Measurements from ENCODE around the gene ESD.
A peak's percentile ranks its signal among the peaks of the same experiment; 100 is the strongest.
"Not testable (repeated sequence)": the region's sequence is repeated elsewhere in the genome, so short reads cannot be mapped to it uniquely, and the experiment has no call there.

The ESD gene

GRCh38 chr13:46796515-46797474 is at the start of gene ESD:
Gene ESD (minus strand): TSS chr13:46797161. CDS start chr13:46791413, 5,748 bp downstream.
- DNase-seq (ENCODE audit: low read depth), result peak; percentile 92

GRCh38 chr13:46846726-46847125 is 49.8 kb upstream of the ESD start:
- DNase-seq (ENCODE audit: low read depth), result no peak

GRCh38 chr13:46845146-46845545 is 48.2 kb upstream of the ESD start:
- DNase-seq (ENCODE audit: low read depth), result no peak

GRCh38 chr13:46844431-46844830 is 47.5 kb upstream of the ESD start:
- DNase-seq (ENCODE audit: low read depth), result no peak

- DNase-seq (ENCODE audit: low read depth), result no peak
Measured at GRCh38 chr13:46839399-46839798, 42.4 kb upstream of the ESD start.

- DNase-seq (ENCODE audit: low read depth), result no peak
Measured at GRCh38 chr13:46834657-46835056, 37.7 kb upstream of the ESD start.

- peak; percentile 60 for DNase-seq (ENCODE audit: low read depth)
Measured at GRCh38 chr13:46831588-46832194, 34.7 kb upstream of the ESD start.

- DNase-seq (ENCODE audit: low read depth), result no peak
Measured at GRCh38 chr13:46830405-46831005, 33.5 kb upstream of the ESD start.

GRCh38 chr13:46822551-46822950 is 25.6 kb upstream of the ESD start:
- no peak for DNase-seq (ENCODE audit: low read depth)

- no peak for DNase-seq (ENCODE audit: low read depth)
Measured at GRCh38 chr13:46817838-46818476, 21.0 kb upstream of the ESD start.

- DNase-seq (ENCODE audit: low read depth), result no peak
Measured at GRCh38 chr13:46817095-46817494, 20.1 kb upstream of the ESD start.

- no peak for DNase-seq (ENCODE audit: low read depth)
Measured at GRCh38 chr13:46816371-46816770, 19.4 kb upstream of the ESD start.

- DNase-seq (ENCODE audit: low read depth), result no peak
Measured at GRCh38 chr13:46812301-46812797, 15.4 kb upstream of the ESD start.

- peak; percentile 25 for DNase-seq (ENCODE audit: low read depth)
Measured at GRCh38 chr13:46810440-46810839, 13.5 kb upstream of the ESD start.

- not testable (repeated sequence) for DNase-seq (ENCODE audit: low read depth)
Measured at GRCh38 chr13:46804921-46805320, 8.0 kb upstream of the ESD start.

- peak; percentile 97 for DNase-seq (ENCODE audit: low read depth)
Measured at GRCh38 chr13:46804391-46804815, 7.4 kb upstream of the ESD start.

- DNase-seq (ENCODE audit: low read depth), result peak; percentile 61
Measured at GRCh38 chr13:46803586-46803985, 6.6 kb upstream of the ESD start.

GRCh38 chr13:46801858-46802257 is 4.9 kb upstream of the ESD start:
- DNase-seq (ENCODE audit: low read depth), result no peak

- no peak for DNase-seq (ENCODE audit: low read depth)
Measured at GRCh38 chr13:46799139-46799538, 2.2 kb upstream of the ESD start.

- DNase-seq (ENCODE audit: low read depth), result no peak
Measured at GRCh38 chr13:46797501-46798237, 708 bp upstream of the ESD start.

GRCh38 chr13:46796129-46796514 is 839 bp downstream of the ESD start:
- DNase-seq (ENCODE audit: low read depth), result no peak

- no peak for DNase-seq (ENCODE audit: low read depth)
Measured at GRCh38 chr13:46795321-46795720, 1.6 kb downstream of the ESD start.

All from EH (cell line).